B cell (primary cell): ENCODE results near the gene KLHL3. TPM values are rescaled to one million over a fixed set of nuclear protein-coding genes. Genes with fewer than 3 reads are reported as not detected.

Experiments used
- ATAC-seq: fragments of 200-7000 bp; cut with Tn5 transposase; one replicate; pipeline ENCODE4 v1.10.0; 2021; ENCODE audit warnings: low read depth, mild to moderate bottlenecking, moderate number of reproducible peaks, moderate library complexity
- CTCF ChIA-PET: fragments of 350-600 bp; sonication (Branson Sonifier 250); formaldehyde crosslinking; loops from one replicate; lab custom pipeline; 2021; ENCODE audit warnings: antibody characterized with exemption, inconsistent platforms; lab: Charles Lee
- POLR2A ChIA-PET: fragments of 350-600 bp; sonication (Branson Sonifier 250); formaldehyde crosslinking; loops from one replicate; lab custom pipeline; 2021; ENCODE audit warnings: antibody characterized with exemption; lab: Charles Lee
- DNase-seq: peaks from one replicate; pipeline ENCODE4 v3.0.0; 2013
- H2AFZ ChIP-seq: 2 replicates; pipeline ENCODE4 v1.6.1; 2012; ENCODE audit warnings: mild to moderate bottlenecking, low read depth, low read length; ENCODE audit not compliant: insufficient read depth, poor library complexity, severe bottlenecking
- H3K27ac ChIP-seq, 2 donors: 1 replicate in 1 of 2; 2 replicates in 1 of 2; pipeline ENCODE4 v1.5.1; 2012 to 2013; ENCODE audit warnings: low read length in 2 of 2, mild to moderate bottlenecking in 2 of 2, moderate library complexity in 1 of 2
- H3K27me3 ChIP-seq, 4 experiments: fragments of 200-600 bp in 1 of 4; sonication (generic) in 1 of 4; replicated peaks in 1 of 4; 1 replicate in 2 of 4; 2 replicates in 2 of 4; pipeline versions ENCODE4 v1.6.1 to v1.7.0; 2013 to 2016; ENCODE audit warnings: low read length in 3 of 4, mild to moderate bottlenecking in 2 of 4, mixed read lengths in 1 of 4, moderate library complexity in 1 of 4; ENCODE audit not compliant: insufficient read depth in 4 of 4, control insufficient read depth in 3 of 4; ENCODE audit errors: control extremely low read depth in 1 of 4
- H3K36me3 ChIP-seq, 2 experiments: replicated peaks in 1 of 2; 1 replicate in 1 of 2; 2 replicates in 1 of 2; pipeline versions ENCODE4 v1.6.1 to v1.7.1; 2013; ENCODE audit warnings: low read length in 1 of 2; ENCODE audit not compliant: insufficient read depth in 2 of 2, control insufficient read depth in 1 of 2; ENCODE audit errors: control extremely low read depth in 1 of 2, extremely low read depth in 1 of 2
- H3K4me1 ChIP-seq, 2 donors: fragments of 200-600 bp in 1 of 2; sonication (generic) in 1 of 2; 1 replicate in 1 of 2; 2 replicates in 1 of 2; pipeline versions ENCODE4 v1.5.1 to v1.6.1; 2013 to 2017; ENCODE audit warnings: low read length in 2 of 2; ENCODE audit not compliant: control insufficient read depth in 2 of 2, insufficient read depth in 2 of 2
- H3K4me2 ChIP-seq: replicated peaks from 2 replicates; pipeline ENCODE3; 2012; ENCODE audit warnings: mild to moderate bottlenecking, low read depth, low read length; ENCODE audit not compliant: poor library complexity, severe bottlenecking
- H3K4me3 ChIP-seq, 5 experiments: fragments of 200-600 bp in 1 of 5; sonication (generic) in 1 of 5; 1 replicate in 3 of 5; 2 replicates in 2 of 5; pipeline versions ENCODE4 v1.5.1 to v1.7.0; 2011 to 2016; ENCODE audit warnings: low read length in 4 of 5, mild to moderate bottlenecking in 4 of 5, low read depth in 2 of 5, control low read depth in 1 of 5, moderate library complexity in 1 of 5; ENCODE audit not compliant: insufficient read depth in 1 of 5; ENCODE audit errors: control extremely low read depth in 1 of 5, extremely low read depth in 1 of 5
- H3K79me2 ChIP-seq: fragments of 200-600 bp; sonication (generic); one replicate; pipeline ENCODE4 v1.6.0; 2016; ENCODE audit warnings: low read length; ENCODE audit not compliant: control insufficient read depth, insufficient read depth
- H3K9ac ChIP-seq: fragments of 200-600 bp; sonication (generic); 2 replicates; pipeline ENCODE4 v1.6.1; 2017; ENCODE audit warnings: mild to moderate bottlenecking, low read length, moderate library complexity
- H3K9me3 ChIP-seq, 3 donors: one replicate each; pipeline versions ENCODE4 v1.6.1 to v1.7.1; 2013; ENCODE audit warnings: low read length in 2 of 3; ENCODE audit not compliant: control insufficient read depth in 2 of 3, insufficient read depth in 1 of 3; ENCODE audit errors: control extremely low read depth in 1 of 3
- H4K20me1 ChIP-seq: 2 replicates; pipeline ENCODE4 v1.6.0; 2012; ENCODE audit warnings: mild to moderate bottlenecking, low read length; ENCODE audit not compliant: insufficient read depth, control insufficient read depth, poor library complexity, severe bottlenecking
- H3K27ac Mint-ChIP-seq: one replicate; pipeline ENCODE4 v1.8.0; 2021; ENCODE audit warnings: mixed read lengths
- H3K27me3 Mint-ChIP-seq: one replicate; pipeline ENCODE4 v1.8.0; 2021; ENCODE audit warnings: mixed read lengths
- H3K4me1 Mint-ChIP-seq: one replicate; pipeline ENCODE4 v1.8.0; 2021; ENCODE audit warnings: mixed read lengths
- H3K4me3 Mint-ChIP-seq: one replicate; pipeline ENCODE4 v1.8.0; 2021; ENCODE audit warnings: mixed read lengths
- H3K9me3 Mint-ChIP-seq: one replicate; pipeline ENCODE4 v1.8.0; 2022; ENCODE audit warnings: mixed read lengths; ENCODE audit not compliant: insufficient read depth
- EZH2 ChIP-seq: IDR thresholded peaks from 2 replicates; pipeline ENCODE4 v1.6.1; 2012; ENCODE audit warnings: borderline replicate concordance, low read depth, mild to moderate bottlenecking, moderate library complexity, low read length; ENCODE audit not compliant: insufficient read depth, poor library complexity, severe bottlenecking
- WGBS: methylation state at CpG from one replicate; pipeline ENCODE4 v1.1.5; 2013; ENCODE audit warnings: missing lambda C conversion rate; ENCODE audit not compliant: insufficient coverage; 5-methylcytosine and 5-hydroxymethylcytosine counted together
- intact Hi-C: fragments of 100-400 bp; cut with micrococcal nuclease; formaldehyde crosslinking; loops from one replicate; pipeline ENCODE4 v1.10.0; 2022
- polyA plus RNA-seq: library from polyadenylated mRNA; depleted of rRNA; stranded (reverse); fragments of >200 nt; gene quantifications from 2 replicates; pipeline ENCODE4 v1.2.3, GENCODE V29; 2012
- total RNA-seq, 2 donors: library from RNA; stranded (reverse); fragments of 120-200 nt in 1 of 2; gene quantifications; 1 replicate in 1 of 2; 2 replicates in 1 of 2; pipeline versions ENCODE4 v1.2.3 to v1.2.4, GENCODE V29; 2013 to 2022
- TF ChIP-seq, protein P1 (sequence below): fragments of 200-600 bp; IDR thresholded peaks from one replicate; pipeline ENCODE4 v1.8.0; 2022; ENCODE audit warnings: antibody characterized with exemption, mild to moderate bottlenecking

The KLHL3 gene
- total and polyA plus RNA-seq, 2 donors (not counting 1 experiment from before 2014, with no cell fraction given) = 3.3 to 4.5 TPM

DNA sequence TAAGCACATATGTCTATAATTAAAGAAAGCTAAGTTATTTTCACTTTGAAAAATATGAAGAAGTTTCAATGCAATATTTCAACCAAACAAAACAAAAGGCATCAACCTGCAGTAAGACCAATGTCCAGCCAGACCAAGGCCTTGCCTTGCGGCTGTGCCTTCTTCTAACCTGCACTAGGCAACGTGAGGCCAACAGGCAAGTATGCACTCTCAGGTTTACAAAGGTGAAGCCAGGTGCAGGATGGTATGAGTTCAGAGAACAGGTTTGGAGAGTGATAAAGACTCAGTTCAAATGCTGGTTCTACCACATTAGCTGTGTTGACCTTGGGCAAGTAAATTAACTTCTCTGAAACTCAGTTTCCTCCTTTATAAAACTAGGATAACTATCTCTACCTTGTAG, 79.3 kb downstream of the KLHL3 start:
- Histone ChIP-seq H3K27me3 (no peaks in the 10 kb centered on the region), H3K27ac (no peak overlapping the region), H3K4me2 (no peak overlapping the region), H3K36me3 (no peaks in the 10 kb centered on the region), H3K9ac (no peak overlapping the region), H3K4me3 (no peak overlapping the region), H3K4me1 (no peaks in the 10 kb centered on the region), H3K9me3 (no peaks in the 10 kb centered on the region), H2AFZ (no peak overlapping the region), H4K20me1 (no peaks in the 10 kb centered on the region), H3K79me2 (no peaks in the 10 kb centered on the region)
- H3K27me3 Mint-ChIP-seq = no peaks in the 10 kb centered on the region
- H3K27ac Mint-ChIP-seq = no peak overlapping the region
- intact Hi-C loops = no loop called here
- 100% methylated on average over 1 of the region's 2 CpGs for WGBS
- POLR2A ChIA-PET = no interaction called here
- no peak overlapping the region for H3K4me3 Mint-ChIP-seq
- no peaks in the 10 kb centered on the region for H3K9me3 Mint-ChIP-seq
- CTCF ChIA-PET = interaction anchor here (1.2 kb wide), 1 partner anchor 85 kb away, joined by 3 read pairs; no protein-coding TSS in a partner anchor
- peaks cover 2% of the 10 kb centered on the region for H3K4me1 Mint-ChIP-seq
- no peak for DNase-seq
- TF ChIP-seq, protein P1, sequence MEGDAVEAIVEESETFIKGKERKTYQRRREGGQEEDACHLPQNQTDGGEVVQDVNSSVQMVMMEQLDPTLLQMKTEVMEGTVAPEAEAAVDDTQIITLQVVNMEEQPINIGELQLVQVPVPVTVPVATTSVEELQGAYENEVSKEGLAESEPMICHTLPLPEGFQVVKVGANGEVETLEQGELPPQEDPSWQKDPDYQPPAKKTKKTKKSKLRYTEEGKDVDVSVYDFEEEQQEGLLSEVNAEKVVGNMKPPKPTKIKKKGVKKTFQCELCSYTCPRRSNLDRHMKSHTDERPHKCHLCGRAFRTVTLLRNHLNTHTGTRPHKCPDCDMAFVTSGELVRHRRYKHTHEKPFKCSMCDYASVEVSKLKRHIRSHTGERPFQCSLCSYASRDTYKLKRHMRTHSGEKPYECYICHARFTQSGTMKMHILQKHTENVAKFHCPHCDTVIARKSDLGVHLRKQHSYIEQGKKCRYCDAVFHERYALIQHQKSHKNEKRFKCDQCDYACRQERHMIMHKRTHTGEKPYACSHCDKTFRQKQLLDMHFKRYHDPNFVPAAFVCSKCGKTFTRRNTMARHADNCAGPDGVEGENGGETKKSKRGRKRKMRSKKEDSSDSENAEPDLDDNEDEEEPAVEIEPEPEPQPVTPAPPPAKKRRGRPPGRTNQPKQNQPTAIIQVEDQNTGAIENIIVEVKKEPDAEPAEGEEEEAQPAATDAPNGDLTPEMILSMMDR = no peak
- TF ChIP-seq EZH2 = no peak
- ATAC-seq = no peak

DNA sequence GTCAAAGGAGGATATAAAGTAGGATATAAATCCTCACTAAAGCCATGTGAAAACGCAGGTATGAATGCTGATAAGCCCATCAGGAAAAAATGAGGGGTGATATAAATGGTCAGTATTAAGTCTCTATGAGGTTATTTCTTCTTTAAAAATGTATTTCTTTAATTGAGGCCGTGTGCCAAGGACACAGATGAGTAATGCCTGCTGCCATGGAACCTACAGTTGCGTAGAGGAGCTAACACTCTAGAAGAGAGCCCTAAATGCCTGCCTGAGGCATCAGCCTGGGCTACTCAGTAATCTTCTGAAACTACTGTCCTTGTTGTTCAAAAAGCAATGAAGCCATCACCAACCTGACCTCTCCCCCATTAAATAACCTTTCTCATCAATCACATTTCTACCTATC, 84.9 kb downstream of the KLHL3 start:
- H3K27ac Mint-ChIP-seq = no peak overlapping the region
- CTCF ChIA-PET = interaction anchor here (1.0 to 1.2 kb wide), 2 partner anchors 22 to 110 kb away, joined by 3 read pairs; no protein-coding TSS in a partner anchor

More for the DNA sequence above, 84.9 kb downstream of the KLHL3 start:
- no peaks in the 10 kb centered on the region for H3K9me3 ChIP-seq
- no peaks in the 10 kb centered on the region for H3K4me1 Mint-ChIP-seq
- ATAC-seq (no peak), DNase-seq (no peak)
- no peaks in the 10 kb centered on the region for H3K79me2 ChIP-seq
- intact Hi-C loops = no loop called here
- no peak for TF ChIP-seq EZH2
- TF ChIP-seq, protein P1 = no peak
- H2AFZ ChIP-seq = no peak overlapping the region
- no peaks in the 10 kb centered on the region for H3K27me3 ChIP-seq
- no peaks in the 10 kb centered on the region for H3K36me3 ChIP-seq
- no peaks in the 10 kb centered on the region for H3K4me1 ChIP-seq
- no peaks in the 10 kb centered on the region for H4K20me1 ChIP-seq
- no peak overlapping the region for H3K4me3 ChIP-seq
- H3K4me3 Mint-ChIP-seq = no peak overlapping the region
- H3K27me3 Mint-ChIP-seq = no peaks in the 10 kb centered on the region
- 100% methylated on average over 2 of the region's 3 CpGs for WGBS
- no peak overlapping the region for H3K27ac ChIP-seq
- H3K9me3 Mint-ChIP-seq = no peaks in the 10 kb centered on the region
- H3K9ac ChIP-seq = no peak overlapping the region
- POLR2A ChIA-PET = no interaction called here
- H3K4me2 ChIP-seq = no peak overlapping the region
